ENCODE results near the gene NCLN.
"Not testable (repeated sequence)": the region's sequence is repeated elsewhere in the genome, so short reads cannot be mapped to it uniquely, and the experiment has no call there.

Gene NCLN

GRCh38 chr19:3154957-3155736, 30.6 kb upstream of the NCLN start:
- no peak for DNase-seq

GRCh38 chr19:3157096-3157845, 28.5 kb upstream of the NCLN start:
- DNase-seq = no peak

GRCh38 chr19:3159565-3159964, 26.2 kb upstream of the NCLN start:
- DNase-seq = no peak

- DNase-seq = no peak
Measured at GRCh38 chr19:3160219-3160618, 25.5 kb upstream of the NCLN start.

GRCh38 chr19:3161453-3161852, 24.3 kb upstream of the NCLN start:
- no peak for DNase-seq

GRCh38 chr19:3162418-3163229, 23.1 kb upstream of the NCLN start:
- DNase-seq = no peak

GRCh38 chr19:3163230-3163886, 22.4 kb upstream of the NCLN start:
- DNase-seq = peak in 9 of 14 donors; percentile 4 to 52 (median 34)

GRCh38 chr19:3163943-3164342, 21.8 kb upstream of the NCLN start:
- DNase-seq = no peak

GRCh38 chr19:3167533-3168272, 18.0 kb upstream of the NCLN start:
- DNase-seq = no peak

GRCh38 chr19:3171894-3172672, 13.6 kb upstream of the NCLN start:
- no peak for DNase-seq

- DNase-seq = not testable (repeated sequence)
Measured at GRCh38 chr19:3172673-3173000, 13.1 kb upstream of the NCLN start.

- DNase-seq = no peak
Measured at GRCh38 chr19:3175781-3176714, 9.7 kb upstream of the NCLN start.

GRCh38 chr19:3176715-3177501, 8.8 kb upstream of the NCLN start:
- no peak for DNase-seq

- DNase-seq = no peak
Measured at GRCh38 chr19:3178377-3178972, 7.3 kb upstream of the NCLN start, which contains the start of gene S1PR4. TSS of gene S1PR4 (plus strand) at chr19:3178769. CDS start at chr19:3178793, 24 bp downstream.

GRCh38 chr19:3178973-3179738, 6.6 kb upstream of the NCLN start:
- DNase-seq = no peak

GRCh38 chr19:3179739-3180293, 5.9 kb upstream of the NCLN start:
- DNase-seq = no peak
